Measurements from ENCODE around the gene PARD3B. TPM values are rescaled to one million over a fixed set of nuclear protein-coding genes. Genes with fewer than 3 reads are reported as not detected.

The PARD3B gene
- total and polyA plus RNA-seq, 2 donors (not counting 1 experiment from before 2014, with no cell fraction given): 7.4 to 20.6 TPM

GRCh38 chr2:204977914-204978313 lies 432.6 kb downstream of the PARD3B start:
- H3K9me3 ChIP-seq (ENCODE audit: control insufficient read depth, insufficient read depth, low read depth, low read length): no peaks in the 10 kb centered on the region
- no peak for DNase-seq (ENCODE audit: low read depth in 2 of 2)
- no peak overlapping the region for H3K4me3 ChIP-seq (replicated peaks in 1 of 4; ENCODE audit: control extremely low read depth in 1 of 4, insufficient read depth in 1 of 4, low read depth in 3 of 4, low read length in 4 of 4)
- no peaks in the 10 kb centered on the region for H3K79me2 ChIP-seq (ENCODE audit: control insufficient read depth, insufficient read depth, low read length)
- no peaks in the 10 kb centered on the region for H3K4me1 ChIP-seq (ENCODE audit: control insufficient read depth, extremely low read depth, insufficient read depth, low read length)
- no peak overlapping the region for H2AFZ ChIP-seq (ENCODE audit: low read length)
- no peak overlapping the region for H3K4me2 ChIP-seq (ENCODE audit: extremely low read depth, insufficient read depth, low read length)
- H3K9ac ChIP-seq (ENCODE audit: insufficient read depth, low read length): no peak overlapping the region
- H3K27ac ChIP-seq (ENCODE audit: insufficient read depth, low read length): no peak overlapping the region
- no peaks in the 10 kb centered on the region for H3K27me3 ChIP-seq (ENCODE audit: control insufficient read depth, insufficient read depth, low read length)
- TF ChIP-seq CTCF (conservative IDR thresholded peaks at IDR 0.05 in 1 of 2, IDR thresholded peaks at IDR 0.05 in 1 of 2; ENCODE audit: low read depth in 1 of 2, low read length in 2 of 2) (no peak), EZH2 (IDR thresholded peaks at IDR 0.05; ENCODE audit: low read length, missing control alignments) (no peak)
- H3K36me3 ChIP-seq (ENCODE audit: control insufficient read depth, insufficient read depth, low read length): no peaks in the 10 kb centered on the region
- no peaks in the 10 kb centered on the region for H4K20me1 ChIP-seq (ENCODE audit: control insufficient read depth, extremely low read depth, insufficient read depth, low read length)

GRCh38 chr2:204982303-204982702 lies 437.0 kb downstream of the PARD3B start:
- Histone ChIP-seq H3K36me3 (ENCODE audit: control insufficient read depth, insufficient read depth, low read length) (no peaks in the 10 kb centered on the region), H4K20me1 (ENCODE audit: control insufficient read depth, extremely low read depth, insufficient read depth, low read length) (no peaks in the 10 kb centered on the region), H3K9me3 (ENCODE audit: control insufficient read depth, insufficient read depth, low read depth, low read length) (no peaks in the 10 kb centered on the region), H3K4me1 (ENCODE audit: control insufficient read depth, extremely low read depth, insufficient read depth, low read length) (no peaks in the 10 kb centered on the region), H3K27me3 (ENCODE audit: control insufficient read depth, insufficient read depth, low read length) (no peaks in the 10 kb centered on the region), H3K4me2 (ENCODE audit: extremely low read depth, insufficient read depth, low read length) (no peak overlapping the region), H3K27ac (ENCODE audit: insufficient read depth, low read length) (no peak overlapping the region), H3K79me2 (ENCODE audit: control insufficient read depth, insufficient read depth, low read length) (no peaks in the 10 kb centered on the region), H2AFZ (ENCODE audit: low read length) (peak overlapping the region; percentile 42), H3K9ac (ENCODE audit: insufficient read depth, low read length) (no peak overlapping the region), H3K4me3 (replicated peaks in 1 of 4; ENCODE audit: control extremely low read depth in 1 of 4, insufficient read depth in 1 of 4, low read depth in 3 of 4, low read length in 4 of 4) (no peak overlapping the region)
- TF ChIP-seq CTCF (conservative IDR thresholded peaks at IDR 0.05 in 1 of 2, IDR thresholded peaks at IDR 0.05 in 1 of 2; ENCODE audit: low read depth in 1 of 2, low read length in 2 of 2): no peak
- TF ChIP-seq EZH2 (IDR thresholded peaks at IDR 0.05; ENCODE audit: low read length, missing control alignments): no peak
- peak; percentile 14 to 45 for DNase-seq (ENCODE audit: low read depth in 2 of 2)

GRCh38 chr2:204984518-204984917 lies 439.2 kb downstream of the PARD3B start:
- Histone ChIP-seq H3K36me3 (ENCODE audit: control insufficient read depth, insufficient read depth, low read length) (no peaks in the 10 kb centered on the region), H3K4me2 (ENCODE audit: extremely low read depth, insufficient read depth, low read length) (no peak overlapping the region), H3K9ac (ENCODE audit: insufficient read depth, low read length) (no peak overlapping the region), H3K79me2 (ENCODE audit: control insufficient read depth, insufficient read depth, low read length) (no peaks in the 10 kb centered on the region), H2AFZ (ENCODE audit: low read length) (no peak overlapping the region), H3K4me3 (replicated peaks in 1 of 4; ENCODE audit: control extremely low read depth in 1 of 4, insufficient read depth in 1 of 4, low read depth in 3 of 4, low read length in 4 of 4) (no peak overlapping the region), H3K27me3 (ENCODE audit: control insufficient read depth, insufficient read depth, low read length) (no peaks in the 10 kb centered on the region), H3K9me3 (ENCODE audit: control insufficient read depth, insufficient read depth, low read depth, low read length) (no peaks in the 10 kb centered on the region), H3K27ac (ENCODE audit: insufficient read depth, low read length) (no peak overlapping the region), H3K4me1 (ENCODE audit: control insufficient read depth, extremely low read depth, insufficient read depth, low read length) (no peaks in the 10 kb centered on the region), H4K20me1 (ENCODE audit: control insufficient read depth, extremely low read depth, insufficient read depth, low read length) (no peaks in the 10 kb centered on the region)
- TF ChIP-seq EZH2 (IDR thresholded peaks at IDR 0.05; ENCODE audit: low read length, missing control alignments): no peak
- TF ChIP-seq CTCF (conservative IDR thresholded peaks at IDR 0.05 in 1 of 2, IDR thresholded peaks at IDR 0.05 in 1 of 2; ENCODE audit: low read depth in 1 of 2, low read length in 2 of 2): no peak
- DNase-seq (ENCODE audit: low read depth in 2 of 2): peak in 1 of 2 donors; percentile 15

Data from fibroblast of lung (primary cell).